Lung (tissue), 12 donors: ENCODE results near the gene TMEM171. TPM values are rescaled to one million over a fixed set of nuclear protein-coding genes. Genes with fewer than 3 reads are reported as not detected.

ENCODE experiments used
- ATAC-seq: fragments of 200-7000 bp; cut with Tn5 transposase; one replicate; pipeline ENCODE4 v1.9.1; 2020; ENCODE audit warnings: moderate number of reproducible peaks; ENCODE audit not compliant: insufficient read depth, low FRiP score
- DNase-seq, 3 donors: peaks; one replicate each; pipeline ENCODE4 v3.0.0-alpha.2; 2013 to 2017
- H3K27ac ChIP-seq, 2 donors: one replicate each; pipeline ENCODE4 v1.5.1; 2013; ENCODE audit warnings: mild to moderate bottlenecking in 2 of 2, moderate library complexity in 2 of 2, control low read depth in 1 of 2, inconsistent platforms in 1 of 2, low read depth in 1 of 2, low read length in 1 of 2
- H3K27me3 ChIP-seq, 3 donors: one replicate each; pipeline ENCODE4 v1.5.1; 2013; ENCODE audit warnings: low read length in 2 of 3; ENCODE audit not compliant: control insufficient read depth in 3 of 3, insufficient read depth in 3 of 3
- H3K36me3 ChIP-seq, 4 donors: one replicate each; pipeline ENCODE4 v1.5.1; 2013; ENCODE audit warnings: low read length in 4 of 4, mild to moderate bottlenecking in 1 of 4, moderate library complexity in 1 of 4; ENCODE audit not compliant: control insufficient read depth in 4 of 4, insufficient read depth in 4 of 4
- H3K4me1 ChIP-seq, 5 donors: one replicate each; pipeline ENCODE4 v1.5.1; 2013; ENCODE audit warnings: low read length in 5 of 5, mild to moderate bottlenecking in 2 of 5, moderate library complexity in 1 of 5; ENCODE audit not compliant: control insufficient read depth in 5 of 5, insufficient read depth in 5 of 5
- H3K4me3 ChIP-seq: one replicate; pipeline ENCODE4 v1.5.1; 2013; ENCODE audit warnings: mild to moderate bottlenecking, control low read depth, moderate library complexity
- H3K9ac ChIP-seq, 2 donors: one replicate each; pipeline ENCODE4 v1.5.1; 2013; ENCODE audit warnings: low read length in 2 of 2, control low read depth in 1 of 2; ENCODE audit not compliant: insufficient read depth in 1 of 2
- H3K9me3 ChIP-seq, 4 donors: one replicate each; pipeline ENCODE4 v1.5.1; 2013; ENCODE audit warnings: low read length in 3 of 4, mild to moderate bottlenecking in 1 of 4, moderate library complexity in 1 of 4; ENCODE audit not compliant: control insufficient read depth in 4 of 4, insufficient read depth in 3 of 4
- WGBS, 2 donors: extraction: QIAGEN DNeasy Blood & Tissue Kit; methylation state at CpG; one replicate each; pipeline ENCODE4 v1.1.7; 2013; 5-methylcytosine and 5-hydroxymethylcytosine counted together
- polyA plus RNA-seq, 2 donors: library from polyadenylated mRNA; stranded (reverse); fragments of 200-250 nt; gene quantifications; one replicate each; pipeline ENCODE4 v1.2.1, GENCODE V29; 2013
- total RNA-seq, 2 donors: library from RNA; depleted of rRNA in 1 of 2; stranded (reverse); fragments of >200 nt in 1 of 2; gene quantifications; one replicate each; pipeline ENCODE4 v1.2.1, GENCODE V29; 2014 to 2021
- TF ChIP-seq, protein P1 (sequence below): IDR thresholded peaks from 2 replicates; pipeline ENCODE4 v1.5.1; 2012; ENCODE audit warnings: mild to moderate bottlenecking; ENCODE audit errors: control extremely low read depth, extremely low read depth
- donor health status: control.
- donor health status: control.
- donor health status: Bipolar disorder and iron deficiency.
- donor health status: healthy.
- donor health status: DM: yes; HTN: yes; CAD: no.

The TMEM171 gene
- total and polyA plus RNA-seq, 4 donors, result 0.16 to 0.86 (median 0.44) TPM

DNA sequence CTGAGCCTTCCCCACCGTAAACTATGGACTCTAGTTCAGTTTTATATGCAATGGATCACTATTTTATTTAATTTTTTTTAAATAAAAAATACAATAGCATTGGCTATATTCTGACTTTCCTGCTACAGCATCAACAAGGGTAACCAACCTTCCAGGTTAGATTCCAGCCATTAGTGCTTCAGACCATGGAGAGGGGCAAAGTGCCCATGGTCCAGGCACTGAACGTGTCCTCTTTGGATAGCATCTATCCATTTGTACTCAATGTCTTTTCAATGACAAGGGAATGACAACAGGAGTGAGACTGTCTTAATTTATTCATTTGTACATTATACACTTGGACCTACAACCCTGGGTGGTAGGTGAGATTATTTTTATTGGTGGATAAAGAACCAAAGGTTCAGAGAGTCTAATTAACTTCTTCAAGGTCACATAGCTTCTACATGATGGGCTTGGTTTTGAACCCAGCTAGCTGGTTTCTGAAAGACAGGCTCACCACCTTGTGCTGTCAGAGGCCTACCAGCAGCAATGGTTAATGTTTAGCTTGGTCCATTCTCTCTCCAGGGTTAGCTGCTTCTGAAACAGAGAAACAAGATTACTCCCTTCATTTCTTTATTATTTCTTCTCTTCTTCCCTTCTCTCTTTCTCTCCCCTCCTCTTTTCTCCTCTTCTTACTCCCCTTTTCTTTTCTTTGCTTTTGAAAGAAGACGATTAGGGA, 11.5 kb downstream of the TMEM171 start:
- TF ChIP-seq, protein P1, sequence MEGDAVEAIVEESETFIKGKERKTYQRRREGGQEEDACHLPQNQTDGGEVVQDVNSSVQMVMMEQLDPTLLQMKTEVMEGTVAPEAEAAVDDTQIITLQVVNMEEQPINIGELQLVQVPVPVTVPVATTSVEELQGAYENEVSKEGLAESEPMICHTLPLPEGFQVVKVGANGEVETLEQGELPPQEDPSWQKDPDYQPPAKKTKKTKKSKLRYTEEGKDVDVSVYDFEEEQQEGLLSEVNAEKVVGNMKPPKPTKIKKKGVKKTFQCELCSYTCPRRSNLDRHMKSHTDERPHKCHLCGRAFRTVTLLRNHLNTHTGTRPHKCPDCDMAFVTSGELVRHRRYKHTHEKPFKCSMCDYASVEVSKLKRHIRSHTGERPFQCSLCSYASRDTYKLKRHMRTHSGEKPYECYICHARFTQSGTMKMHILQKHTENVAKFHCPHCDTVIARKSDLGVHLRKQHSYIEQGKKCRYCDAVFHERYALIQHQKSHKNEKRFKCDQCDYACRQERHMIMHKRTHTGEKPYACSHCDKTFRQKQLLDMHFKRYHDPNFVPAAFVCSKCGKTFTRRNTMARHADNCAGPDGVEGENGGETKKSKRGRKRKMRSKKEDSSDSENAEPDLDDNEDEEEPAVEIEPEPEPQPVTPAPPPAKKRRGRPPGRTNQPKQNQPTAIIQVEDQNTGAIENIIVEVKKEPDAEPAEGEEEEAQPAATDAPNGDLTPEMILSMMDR, result no peak
- H3K27ac ChIP-seq, result no peak overlapping the region
- H3K9me3 ChIP-seq, result no peaks in the 10 kb centered on the region
- no peak for DNase-seq
- no peaks in the 10 kb centered on the region for H3K36me3 ChIP-seq
- ATAC-seq, result no peak
- WGBS, 2 donors, result 83 to 85% methylated on average over 3 of the region's 3 CpGs
- H3K4me1 ChIP-seq, result peaks cover 0 to 8% (median 0%) of the 10 kb centered on the region in 5 donors
- H3K4me3 ChIP-seq, result no peak overlapping the region
- peaks cover 0 to 2% (median 0%) of the 10 kb centered on the region in 3 donors for H3K27me3 ChIP-seq
- H3K9ac ChIP-seq, result no peak overlapping the region

DNA sequence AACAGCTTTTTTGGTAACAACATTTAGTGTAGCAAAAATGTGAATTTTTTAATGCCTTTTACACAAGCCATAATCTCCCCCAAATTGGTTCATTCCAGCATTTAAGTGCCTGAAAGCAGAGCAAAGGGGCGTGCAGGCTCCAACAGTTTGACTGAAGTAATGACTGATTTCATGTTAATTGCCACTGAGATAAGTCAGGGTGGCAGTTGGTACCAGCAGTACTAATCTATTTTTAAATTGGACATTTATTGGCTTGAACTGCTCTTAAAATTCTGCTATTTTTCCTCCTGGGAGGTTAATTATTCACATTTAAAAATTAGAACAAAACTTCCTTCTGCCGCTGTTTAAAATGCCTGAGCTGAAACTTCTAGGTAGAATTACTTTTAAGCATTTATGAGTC, 12.4 kb downstream of the TMEM171 start:
- Histone ChIP-seq H3K9me3 (no peaks in the 10 kb centered on the region), H3K36me3 (no peaks in the 10 kb centered on the region), H3K27ac (no peak overlapping the region), H3K27me3 (peaks cover 0 to 2% (median 0%) of the 10 kb centered on the region in 3 donors), H3K4me3 (no peak overlapping the region), H3K9ac (no peak overlapping the region), H3K4me1 (peaks cover 0 to 8% (median 0%) of the 10 kb centered on the region in 5 donors)
- TF ChIP-seq, protein P1, result no peak
- ATAC-seq, result no peak
- 91 to 94% methylated on average over 2 of the region's 2 CpGs for WGBS, 2 donors
- no peak for DNase-seq

DNA sequence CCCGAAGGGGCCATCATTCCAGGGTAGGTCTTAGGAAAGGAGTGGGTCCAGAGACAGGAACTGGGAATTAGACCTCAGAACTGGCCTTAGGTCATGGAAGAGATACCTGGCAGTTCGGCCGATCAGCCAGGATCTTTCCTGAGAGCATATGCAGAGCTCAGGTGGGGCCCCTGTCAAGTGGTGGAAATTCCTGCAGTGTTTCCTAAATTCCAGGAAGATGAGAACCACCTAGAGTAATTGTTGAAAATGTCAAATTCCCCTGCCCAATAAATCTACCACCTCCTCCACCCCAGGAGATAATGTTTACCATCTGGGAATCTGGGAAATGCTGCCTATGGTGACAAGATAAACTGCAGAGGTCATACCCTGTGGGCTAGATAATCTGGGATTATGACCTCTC, 14.6 kb downstream of the TMEM171 start:
- Histone ChIP-seq H3K36me3 (no peaks in the 10 kb centered on the region), H3K4me1 (peaks cover 0 to 8% (median 0%) of the 10 kb centered on the region in 5 donors), H3K9me3 (no peaks in the 10 kb centered on the region), H3K27me3 (peaks cover 0 to 2% (median 0%) of the 10 kb centered on the region in 3 donors), H3K4me3 (no peak overlapping the region), H3K27ac (no peak overlapping the region), H3K9ac (no peak overlapping the region)
- ATAC-seq (no peak), DNase-seq (no peak)
- WGBS, 2 donors, result 92 to 99% methylated on average over 3 of the region's 3 CpGs
- TF ChIP-seq, protein P1, result no peak
